ENCODE data around the gene GJA4. TPM values are rescaled to one million over a fixed set of nuclear protein-coding genes. Genes with fewer than 3 reads are reported as not detected.

The GJA4 gene
- total RNA-seq, 2 donors from 2014 or later = 21.8 to 26.8 TPM

Other genes with a start within 250 kb of the GJA4 start
- not detected for gene GJB5, start 38.0 kb upstream of the GJA4 start, total RNA-seq
- gene GJB4, start 33.3 kb upstream of the GJA4 start, total RNA-seq = not detected
- not detected for gene GJB3, start 11.8 kb upstream of the GJA4 start, total RNA-seq
- 10 to 100 TPM; 52.3 to 57.5 TPM for gene SMIM12, start 66.8 kb downstream of the GJA4 start, total RNA-seq
- under 1 TPM; 0.37 to 0.57 TPM for gene DLGAP3, start 136.7 kb downstream of the GJA4 start, total RNA-seq
- gene TMEM35B, start 192.3 kb downstream of the GJA4 start, total RNA-seq = 10 to 100 TPM; 22.4 to 33.0 TPM
- gene ZMYM6, start 238.9 kb downstream of the GJA4 start, total RNA-seq = 10 to 100 TPM; 20.8 to 21.4 TPM